ENCODE data around the gene CD44.

CD44 gene

GRCh38 chr11:35112056-35112845 lies 26.7 kb upstream of the CD44 start:
- DNase-seq, result no peak

- no peak for DNase-seq
These were observed 26.2 kb upstream of the CD44 start for GRCh38 chr11:35112846-35113105.

- no peak for DNase-seq
These were observed 23.9 kb upstream of the CD44 start for GRCh38 chr11:35114906-35115687.

GRCh38 chr11:35115688-35116030 lies 23.3 kb upstream of the CD44 start:
- no peak for DNase-seq

- no peak for DNase-seq
These were observed 22.7 kb upstream of the CD44 start for GRCh38 chr11:35116245-35116644.

GRCh38 chr11:35116762-35117640 lies 22.0 kb upstream of the CD44 start:
- DNase-seq, result no peak

GRCh38 chr11:35118906-35119305 lies 20.1 kb upstream of the CD44 start:
- no peak for DNase-seq

GRCh38 chr11:35121326-35121865 lies 17.6 kb upstream of the CD44 start:
- DNase-seq, result no peak

- DNase-seq, result no peak
These were observed 16.7 kb upstream of the CD44 start for GRCh38 chr11:35122308-35122707.

- no peak for DNase-seq
These were observed 12.7 kb upstream of the CD44 start for GRCh38 chr11:35126000-35126878.

GRCh38 chr11:35126879-35127581 lies 11.9 kb upstream of the CD44 start:
- no peak for DNase-seq

GRCh38 chr11:35127619-35128018 lies 11.4 kb upstream of the CD44 start:
- no peak for DNase-seq

- DNase-seq, result no peak
These were observed 7.9 kb upstream of the CD44 start for GRCh38 chr11:35131094-35131493.

GRCh38 chr11:35131886-35132285 lies 7.1 kb upstream of the CD44 start:
- DNase-seq, result no peak

GRCh38 chr11:35133656-35134055 lies 5.3 kb upstream of the CD44 start:
- DNase-seq, result no peak

GRCh38 chr11:35134403-35135148 lies 4.4 kb upstream of the CD44 start:
- peak; percentile 85 for DNase-seq

GRCh38 chr11:35135222-35135621 lies 3.7 kb upstream of the CD44 start:
- peak; percentile 47 for DNase-seq

- DNase-seq, result no peak
These were observed 2.7 kb upstream of the CD44 start for GRCh38 chr11:35136311-35136710.

- DNase-seq, result no peak
These were observed 913 bp upstream of the CD44 start for GRCh38 chr11:35138058-35138457.

GRCh38 chr11:35138606-35138942 lies 397 bp upstream of the CD44 start:
- DNase-seq, result no peak

GRCh38 chr11:35139722-35140282 lies 831 bp downstream of the CD44 start:
- no peak for DNase-seq
